Measurements from ENCODE around the gene ZDHHC14. TPM values are rescaled to one million over a fixed set of nuclear protein-coding genes. Genes with fewer than 3 reads are reported as not detected.

The ZDHHC14 gene
- total and polyA plus RNA-seq, 2 of the 8 experiments (the other 6 are each of a cell fraction or from before 2014, with no cell fraction given), result 2.9 to 5.3 TPM

- TF ChIP-seq SP2 (IDR thresholded peaks at IDR 0.05; ENCODE audit: low read length), result no peak
These were observed 107.7 kb downstream of the ZDHHC14 start (continued) for GRCh38 chr6:157488716-157489118.
